ENCODE data around the gene CCDC107.

CCDC107 gene

GRCh38 chr9:35686222-35687203 is 28.4 kb downstream of the CCDC107 start:
- peak; percentile 47 for DNase-seq

- DNase-seq: no peak
Observed at GRCh38 chr9:35687306-35687705, 29.2 kb downstream of the CCDC107 start.

- DNase-seq: no peak
Observed at GRCh38 chr9:35687972-35688557, 30.0 kb downstream of the CCDC107 start.

GRCh38 chr9:35688558-35689541 is 30.8 kb downstream of the CCDC107 start:
- peak; percentile 91 for DNase-seq

GRCh38 chr9:35689542-35690293 is 31.6 kb downstream of the CCDC107 start, which contains the start of gene TPM2:
TPM2 (minus strand) TSS chr9:35689925; CDS start chr9:35689817, 108 bp downstream.
- DNase-seq: peak; percentile 95

- no peak for DNase-seq
Observed at GRCh38 chr9:35690294-35690613, 32.2 kb downstream of the CCDC107 start.

GRCh38 chr9:35690614-35691333 is 32.7 kb downstream of the CCDC107 start:
- DNase-seq: peak; percentile 92

- DNase-seq: no peak
Observed at GRCh38 chr9:35691334-35691650, 33.2 kb downstream of the CCDC107 start.

- peak; percentile 26 for DNase-seq
Observed at GRCh38 chr9:35691757-35692301, 33.7 kb downstream of the CCDC107 start.

GRCh38 chr9:35695943-35696401 is 37.9 kb downstream of the CCDC107 start:
- DNase-seq: no peak

GRCh38 chr9:35696520-35697215 is 38.6 kb downstream of the CCDC107 start:
- peak; percentile 32 for DNase-seq

- no peak for DNase-seq
Observed at GRCh38 chr9:35697486-35697885, 39.4 kb downstream of the CCDC107 start.

- no peak for DNase-seq
Observed at GRCh38 chr9:35698231-35698630, 40.1 kb downstream of the CCDC107 start.

- no peak for DNase-seq
Observed at GRCh38 chr9:35700031-35700430, 41.9 kb downstream of the CCDC107 start.

GRCh38 chr9:35700942-35701341 is 42.9 kb downstream of the CCDC107 start:
- no peak for DNase-seq

- DNase-seq: no peak
Observed at GRCh38 chr9:35702696-35703095, 44.6 kb downstream of the CCDC107 start.

- no peak for DNase-seq
Observed at GRCh38 chr9:35703906-35704672, 46.0 kb downstream of the CCDC107 start.

GRCh38 chr9:35705372-35705771 is 47.3 kb downstream of the CCDC107 start:
- no peak for DNase-seq

- DNase-seq: no peak
Observed at GRCh38 chr9:35705836-35706430, 47.8 kb downstream of the CCDC107 start.

All from fibroblast of skin of right quadriceps (primary cell).